ENCODE measurements around the gene ATP8B1.

The ATP8B1 gene

GRCh38 chr18:57791911-57792310 is 11.2 kb downstream of the ATP8B1 start:
- DNase-seq: no peak

- no peak for DNase-seq
Observed at GRCh38 chr18:57791192-57791591, 11.9 kb downstream of the ATP8B1 start.

GRCh38 chr18:57790316-57790715 is 12.8 kb downstream of the ATP8B1 start:
- DNase-seq: no peak

GRCh38 chr18:57789759-57790158 is 13.4 kb downstream of the ATP8B1 start:
- DNase-seq: no peak

DNA sequence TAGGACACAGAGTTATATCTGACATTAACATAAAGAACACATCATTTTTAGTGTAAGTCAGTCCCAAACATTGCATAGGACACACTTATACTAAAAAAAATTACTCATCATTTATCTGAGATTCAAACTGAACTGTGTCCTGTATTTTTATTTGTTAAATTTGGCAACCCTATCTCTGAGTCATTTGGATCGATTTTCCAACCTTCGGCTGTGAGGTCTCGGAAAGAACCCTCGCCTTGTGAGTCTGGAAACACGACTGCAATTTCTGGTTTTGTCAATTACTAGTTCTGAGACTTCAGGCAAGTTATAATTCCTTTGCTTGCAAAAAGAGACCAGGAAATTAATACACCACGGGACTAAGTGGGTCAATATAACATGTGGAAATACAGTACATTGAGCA is 14.0 kb downstream of the ATP8B1 start:
- no peak for DNase-seq

DNA sequence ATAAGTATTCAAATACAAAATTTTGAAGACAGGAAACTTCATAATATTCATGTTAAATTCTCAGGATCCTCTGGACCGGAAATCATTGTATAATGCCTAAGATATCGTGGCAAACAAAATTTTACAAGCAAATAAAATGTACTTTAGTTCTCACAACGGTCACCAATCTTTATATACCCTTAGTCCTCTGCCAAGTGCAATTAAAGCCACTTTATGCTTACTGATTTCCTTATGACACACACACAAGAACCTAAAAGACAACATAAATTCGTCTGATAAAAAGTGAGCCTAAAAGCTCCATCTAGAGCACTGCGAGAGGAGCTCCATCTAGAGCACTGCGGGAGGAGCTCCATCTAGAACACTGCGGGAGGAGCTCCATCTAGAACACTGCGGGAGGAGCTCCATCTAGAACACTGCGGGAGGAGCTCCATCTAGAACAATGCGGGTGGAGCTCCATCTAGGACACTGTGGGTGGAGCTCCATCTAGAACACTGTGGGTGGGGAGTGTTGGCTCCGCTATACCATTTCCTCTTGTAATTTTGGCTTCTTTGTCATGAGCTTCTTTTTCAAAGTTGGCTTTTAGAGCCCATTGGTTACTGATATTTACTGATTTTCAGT is 15.9 kb downstream of the ATP8B1 start:
- no peak for DNase-seq

DNA sequence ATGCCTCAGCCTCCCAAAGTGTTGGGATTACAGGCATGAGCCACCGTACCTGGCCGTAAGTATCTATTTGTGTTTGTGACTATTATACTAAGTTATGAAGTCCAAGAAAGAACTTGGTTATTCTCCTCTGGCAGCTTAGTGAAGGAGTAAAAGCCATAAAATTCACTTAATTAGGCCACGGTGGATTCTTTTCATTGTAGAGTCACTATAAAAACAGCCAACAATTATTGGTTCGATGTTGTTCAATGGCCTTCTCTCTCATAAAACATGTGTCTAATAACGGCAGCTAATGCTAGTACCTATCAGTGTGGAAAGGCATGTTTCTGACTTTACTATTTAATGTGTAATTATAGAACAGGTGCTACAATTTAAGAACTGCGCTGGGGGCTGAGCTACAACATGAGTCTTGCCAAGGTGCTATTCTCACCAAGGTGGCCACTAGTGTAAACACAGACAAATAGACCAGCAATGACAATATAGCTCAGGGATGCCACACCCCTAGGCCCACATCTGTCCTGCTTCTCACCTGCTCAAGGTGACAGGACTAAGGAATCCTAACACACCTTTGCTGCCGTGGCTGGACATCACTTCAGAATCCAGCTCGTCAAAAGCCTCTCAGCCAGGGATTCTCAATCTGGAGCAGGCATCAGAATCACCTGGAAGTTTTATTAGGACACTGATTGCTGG is 17.2 kb downstream of the ATP8B1 start:
- no peak for DNase-seq

DNA sequence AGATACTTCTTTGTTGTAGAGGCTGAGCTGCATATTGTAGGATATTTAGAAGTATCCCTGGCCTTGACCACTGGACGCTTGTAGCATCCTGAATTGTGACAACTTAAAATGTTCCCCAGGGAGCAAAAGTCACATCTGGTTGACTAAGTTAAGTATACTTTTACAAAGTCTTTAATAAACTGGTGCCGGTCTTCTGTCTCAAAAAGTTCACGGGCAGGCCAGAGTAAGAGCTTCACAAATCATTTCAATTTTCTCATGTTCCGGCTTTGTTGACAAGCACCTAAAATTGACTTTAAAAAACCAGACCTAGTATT is 18.4 kb downstream of the ATP8B1 start:
- no peak for DNase-seq

GRCh38 chr18:57784034-57784800 is 18.9 kb downstream of the ATP8B1 start:
- no peak for DNase-seq

GRCh38 chr18:57782049-57782448 is 21.1 kb downstream of the ATP8B1 start:
- no peak for DNase-seq

- DNase-seq: no peak
Observed at GRCh38 chr18:57780706-57781347, 22.3 kb downstream of the ATP8B1 start.

GRCh38 chr18:57780318-57780705 is 22.8 kb downstream of the ATP8B1 start:
- peak; percentile 25 for DNase-seq

- DNase-seq: no peak
Observed at GRCh38 chr18:57776767-57777166, 26.3 kb downstream of the ATP8B1 start.

GRCh38 chr18:57776354-57776753 is 26.8 kb downstream of the ATP8B1 start:
- no peak for DNase-seq

DNA sequence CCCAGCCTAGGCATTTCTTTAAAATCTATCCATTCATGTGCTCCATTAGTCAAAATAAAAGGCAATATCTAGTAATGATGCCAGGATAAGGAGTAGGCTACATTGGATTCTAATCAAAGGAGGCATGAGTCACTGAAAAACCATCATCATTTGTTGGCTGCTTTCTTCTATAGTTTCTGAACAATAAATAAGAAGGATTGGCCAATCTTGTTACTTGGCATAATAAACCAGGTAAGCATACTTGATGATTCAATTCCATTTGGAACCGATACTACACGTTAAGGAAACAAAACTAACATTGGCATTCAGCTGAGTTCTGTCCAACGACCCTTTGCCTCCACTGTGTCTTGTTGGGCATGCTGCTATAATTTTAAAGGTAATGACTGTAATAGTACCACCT is 27.2 kb downstream of the ATP8B1 start:
- no peak for DNase-seq

DNA sequence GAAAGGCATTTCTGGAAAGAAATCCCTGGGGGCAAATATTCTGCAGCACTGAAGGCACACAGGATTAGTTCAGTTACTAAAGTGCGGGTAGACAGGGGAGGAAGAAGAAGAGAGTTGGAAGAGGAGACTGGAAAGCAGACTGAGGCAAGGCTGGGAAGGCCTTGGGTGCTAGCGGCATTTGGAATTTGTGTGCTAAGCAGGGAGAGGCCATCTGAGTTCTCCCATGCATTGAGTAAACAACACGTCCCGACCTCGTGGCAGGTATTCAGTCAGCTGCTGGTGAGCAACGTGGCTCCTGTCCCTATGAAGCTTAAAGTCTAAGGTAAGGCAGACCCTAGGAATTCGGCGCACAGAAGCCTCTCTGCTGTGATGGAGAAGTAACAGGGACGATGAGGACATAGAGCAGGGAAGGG is 30.7 kb downstream of the ATP8B1 start:
- no peak for DNase-seq

DNA sequence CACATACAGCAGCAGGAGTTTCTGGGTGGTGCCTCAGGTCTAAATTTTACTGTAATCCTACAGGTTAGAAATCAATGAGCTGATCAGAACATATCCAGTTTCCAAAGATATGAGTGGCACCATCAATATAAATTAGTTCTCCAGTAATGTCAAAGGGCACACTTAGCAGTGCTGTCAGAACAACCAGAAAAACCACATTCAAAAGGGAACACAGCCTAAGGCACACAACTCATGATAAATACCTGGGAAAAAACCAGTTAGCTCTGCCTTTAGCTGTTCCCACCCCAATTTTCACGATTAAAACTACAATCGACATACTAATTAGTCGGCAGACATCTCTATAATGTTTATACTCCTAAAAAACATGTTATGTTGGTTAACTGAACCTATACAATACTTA is 31.5 kb downstream of the ATP8B1 start:
- DNase-seq: no peak

- no peak for DNase-seq
Observed at GRCh38 chr18:57771193-57771592, 31.9 kb downstream of the ATP8B1 start.

DNA sequence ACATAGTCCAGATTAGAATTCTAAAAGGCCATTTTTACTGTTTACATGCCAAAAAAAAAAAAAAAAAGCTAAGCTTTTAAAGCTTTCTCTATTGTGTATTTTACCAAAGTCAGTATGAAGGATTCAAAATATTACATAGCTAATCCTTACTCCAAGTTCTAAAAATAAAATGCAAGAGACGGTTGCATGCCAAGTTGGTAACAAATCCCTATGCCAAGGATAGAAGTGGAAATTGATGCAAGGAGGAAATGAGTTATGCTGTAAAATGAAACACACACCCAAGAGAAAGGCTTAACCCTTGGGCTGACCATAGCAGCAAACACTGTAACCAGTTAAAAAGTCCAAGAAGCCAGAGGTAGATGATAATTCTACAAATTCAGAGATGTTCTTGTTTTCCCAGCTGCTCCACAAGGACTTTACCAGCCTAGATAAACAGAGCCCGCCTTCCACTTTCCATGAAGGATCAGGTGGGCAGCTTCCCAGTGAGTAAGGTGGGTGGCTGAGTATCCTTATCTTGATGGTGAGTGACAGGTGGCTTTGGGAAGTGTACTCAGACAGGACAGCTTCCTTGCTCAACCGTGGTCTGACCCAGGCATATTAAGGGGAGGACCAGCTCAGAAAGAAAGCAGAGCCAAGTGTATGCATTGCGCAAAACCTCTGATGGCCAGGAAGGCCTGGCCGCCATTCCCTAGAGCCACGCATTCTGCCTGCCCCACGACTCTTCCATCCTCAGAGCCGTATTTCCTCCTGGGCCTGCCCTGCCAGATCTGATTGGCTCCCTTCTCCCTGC is 34.4 kb downstream of the ATP8B1 start:
- peak; percentile 20 for DNase-seq

GRCh38 chr18:57767259-57768050 is 35.7 kb downstream of the ATP8B1 start:
- no peak for DNase-seq

DNA sequence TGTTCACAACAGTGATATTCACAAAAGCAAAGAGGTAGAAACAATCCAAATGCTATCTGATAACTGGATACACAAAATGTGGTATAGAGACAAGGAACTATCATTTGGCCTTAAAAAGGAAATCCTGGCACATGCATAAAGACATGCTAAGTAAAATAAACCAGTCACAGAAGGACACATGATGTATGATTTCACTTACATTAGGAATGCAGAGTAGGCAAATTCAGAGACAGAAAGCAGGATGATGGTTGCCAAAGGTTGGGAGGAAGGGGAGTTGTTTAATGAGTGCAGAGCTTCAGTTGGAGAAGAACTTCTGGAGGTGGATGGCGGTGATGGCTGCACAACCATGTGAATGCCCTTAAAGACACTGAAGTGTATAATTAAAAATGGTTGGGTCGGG is 38.1 kb downstream of the ATP8B1 start:
- no peak for DNase-seq

GRCh38 chr18:57764087-57764486 is 39.0 kb downstream of the ATP8B1 start:
- DNase-seq: no peak
